ENCODE data around the gene ATAD3A.
A peak's percentile ranks its signal among the peaks of the same experiment; 100 is the strongest.
"Not testable (repeated sequence)": the region's sequence is repeated elsewhere in the genome, so short reads cannot be mapped to it uniquely, and the experiment has no call there.

The ATAD3A gene

DNA sequence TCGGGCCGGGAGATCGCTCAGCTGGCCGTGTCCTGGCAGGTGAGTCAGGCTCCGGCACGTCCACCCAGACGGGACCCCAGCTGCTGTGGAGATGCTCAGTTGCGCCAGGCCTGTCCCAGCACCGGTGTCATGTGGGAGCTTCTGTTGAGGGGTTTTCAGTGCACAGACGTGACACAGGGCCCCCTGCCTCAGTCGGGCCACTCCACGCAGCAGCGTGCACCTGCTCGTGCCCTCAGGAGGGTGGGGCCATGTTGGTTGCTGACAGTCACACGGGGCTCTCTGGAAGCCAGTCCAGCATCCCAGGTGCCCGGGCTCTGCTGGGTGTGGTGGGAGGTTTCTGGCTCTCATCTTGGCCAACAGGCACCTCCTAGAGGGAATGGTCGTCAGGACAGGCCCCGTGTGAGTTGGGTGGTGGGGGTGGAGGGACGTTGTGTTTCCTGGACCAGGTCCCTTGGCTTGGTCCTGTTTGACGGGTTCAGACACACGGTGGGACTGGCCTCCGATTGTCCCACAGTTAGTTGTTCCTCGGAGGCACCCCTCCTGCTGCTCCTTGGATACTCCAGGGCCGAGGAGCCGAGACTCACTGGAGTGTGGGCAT, 21.2 kb upstream of the ATAD3A start:
- DNase-seq: no peak

DNA sequence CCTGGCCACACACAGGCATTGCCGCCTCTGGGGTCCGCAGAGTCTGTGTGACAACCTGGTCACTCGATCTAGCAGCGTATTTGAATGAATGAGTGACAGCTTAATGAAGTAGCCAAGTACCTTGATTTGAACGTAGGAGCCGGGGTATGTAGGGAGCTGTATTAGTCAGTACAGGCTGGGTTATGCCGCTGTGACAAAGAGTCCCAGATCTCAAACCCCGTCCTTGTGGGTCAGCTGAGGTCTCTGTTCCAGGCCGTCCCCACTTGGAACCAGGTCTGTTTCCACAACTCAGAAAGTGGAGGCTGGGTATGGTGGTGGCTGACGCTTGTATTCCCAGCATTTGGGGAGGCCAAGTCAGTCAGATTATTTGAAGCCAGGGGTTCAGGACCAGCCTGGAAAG, 20.4 kb upstream of the ATAD3A start:
- no peak for DNase-seq

GRCh38 chr1:1494311-1494710, 17.7 kb upstream of the ATAD3A start:
- not testable (repeated sequence) for DNase-seq

DNA sequence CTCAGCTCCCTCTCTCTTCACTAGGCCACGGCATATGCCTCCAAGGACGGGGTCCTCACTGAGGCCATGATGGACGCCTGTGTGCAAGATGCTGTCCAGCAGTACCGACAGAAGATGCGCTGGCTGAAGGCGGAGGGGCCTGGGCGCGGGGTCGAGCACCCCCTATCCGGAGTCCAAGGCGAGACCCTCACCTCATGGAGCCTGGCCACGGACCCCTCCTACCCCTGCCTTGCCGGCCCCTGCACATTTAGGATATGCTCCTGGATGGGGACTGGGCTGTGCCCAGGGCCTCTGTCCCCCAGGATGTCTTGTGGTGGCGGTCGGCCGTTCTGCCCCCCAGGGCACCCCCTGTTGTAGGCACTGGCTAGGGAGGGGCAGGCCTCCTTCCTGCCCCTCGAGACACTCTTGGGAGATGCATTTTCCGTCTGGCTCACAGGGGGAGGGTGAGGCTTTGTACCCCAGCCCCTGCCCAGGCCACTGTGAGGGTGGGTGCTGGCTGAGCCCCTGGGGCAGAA, 16.4 kb upstream of the ATAD3A start:
- DNase-seq: not testable (repeated sequence)

DNA sequence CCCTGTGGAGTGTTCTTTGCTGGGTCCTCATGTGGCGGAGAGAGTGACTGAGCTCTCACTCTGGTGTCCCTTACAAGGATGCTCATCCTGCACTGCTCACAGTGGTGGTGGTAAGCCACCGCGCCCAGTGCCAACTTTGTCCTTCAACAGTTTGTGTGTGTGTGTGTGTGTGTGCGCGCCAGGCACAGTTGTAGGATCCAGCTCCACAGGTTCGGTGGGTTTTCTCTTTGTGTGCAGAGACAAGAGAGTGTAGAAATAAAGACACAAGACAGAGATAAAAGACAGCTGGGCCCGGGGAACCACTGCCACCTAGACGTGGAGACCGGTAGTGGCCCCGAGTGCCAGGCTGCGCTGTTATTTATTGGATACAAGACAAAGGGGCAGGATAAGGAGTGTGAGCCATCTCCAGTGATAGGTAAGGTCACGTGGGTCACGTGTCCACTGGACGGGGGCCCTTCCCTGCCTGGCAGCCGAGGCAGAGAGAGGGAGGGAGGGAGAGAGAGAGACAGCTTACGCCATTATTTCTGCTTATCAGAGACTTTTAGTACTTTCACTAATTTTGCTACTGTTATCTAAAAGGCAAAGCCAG, 7.1 kb upstream of the ATAD3A start:
- DNase-seq: peak; percentile 84

DNA sequence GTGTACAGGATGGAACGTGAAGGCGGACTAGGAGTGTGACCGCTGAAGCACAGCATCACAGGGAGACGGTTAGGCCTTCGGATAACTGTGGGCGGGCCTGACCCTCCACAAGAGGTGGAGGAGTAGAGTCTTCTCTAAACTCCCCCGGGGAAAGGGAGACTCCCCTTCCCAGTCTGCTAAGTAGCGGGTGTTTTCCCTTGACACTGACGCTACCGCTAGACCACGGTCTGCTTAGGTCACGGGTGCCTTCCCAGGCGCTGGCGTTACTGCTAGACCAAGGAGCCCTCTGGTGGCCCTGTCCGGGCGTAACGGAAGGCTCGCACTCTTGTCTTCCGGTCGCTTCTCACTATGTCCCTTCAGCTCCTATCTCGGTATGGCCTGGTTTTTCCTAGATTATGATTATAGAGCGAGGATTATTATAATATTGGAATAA, 6.6 kb upstream of the ATAD3A start:
- peak; percentile 48 for DNase-seq

DNA sequence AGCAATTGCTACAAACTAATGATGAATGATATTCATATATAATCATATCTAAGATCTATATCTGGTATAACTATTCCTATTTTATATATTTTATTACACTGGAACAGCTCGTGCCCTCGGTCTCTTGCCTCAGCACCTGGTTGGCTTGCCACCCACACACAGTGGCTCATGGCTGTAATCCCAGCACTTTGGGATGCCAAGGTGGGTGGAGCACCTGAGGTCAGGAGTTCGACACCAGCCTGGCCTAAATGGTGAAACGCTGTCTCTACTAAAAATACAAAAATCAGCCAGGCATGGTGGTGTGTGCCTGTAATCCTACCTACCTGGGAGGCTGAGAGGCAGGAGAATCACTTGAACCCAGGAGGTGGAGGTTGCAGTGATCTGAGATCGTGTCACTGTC, 6.2 kb upstream of the ATAD3A start:
- not testable (repeated sequence) for DNase-seq

DNA sequence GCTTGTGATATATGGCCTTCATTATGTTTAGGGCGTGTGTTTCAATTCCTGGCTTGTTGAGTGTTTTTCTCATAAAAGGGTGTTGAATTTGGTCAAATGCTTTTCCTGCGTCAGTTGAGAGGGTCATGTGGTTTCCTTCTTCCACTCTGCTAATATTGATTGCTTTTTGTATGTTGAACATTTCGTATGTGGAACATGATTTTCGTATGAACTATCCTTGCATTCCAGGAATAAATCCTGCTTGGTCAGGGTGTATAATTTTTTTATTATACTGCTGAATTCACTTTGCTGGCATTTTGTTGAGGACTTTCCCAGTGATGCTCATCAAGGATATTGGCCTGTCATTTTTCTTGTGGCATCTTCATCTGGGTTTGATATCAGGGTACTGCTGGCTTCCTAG, 4.7 kb upstream of the ATAD3A start:
- no peak for DNase-seq

DNA sequence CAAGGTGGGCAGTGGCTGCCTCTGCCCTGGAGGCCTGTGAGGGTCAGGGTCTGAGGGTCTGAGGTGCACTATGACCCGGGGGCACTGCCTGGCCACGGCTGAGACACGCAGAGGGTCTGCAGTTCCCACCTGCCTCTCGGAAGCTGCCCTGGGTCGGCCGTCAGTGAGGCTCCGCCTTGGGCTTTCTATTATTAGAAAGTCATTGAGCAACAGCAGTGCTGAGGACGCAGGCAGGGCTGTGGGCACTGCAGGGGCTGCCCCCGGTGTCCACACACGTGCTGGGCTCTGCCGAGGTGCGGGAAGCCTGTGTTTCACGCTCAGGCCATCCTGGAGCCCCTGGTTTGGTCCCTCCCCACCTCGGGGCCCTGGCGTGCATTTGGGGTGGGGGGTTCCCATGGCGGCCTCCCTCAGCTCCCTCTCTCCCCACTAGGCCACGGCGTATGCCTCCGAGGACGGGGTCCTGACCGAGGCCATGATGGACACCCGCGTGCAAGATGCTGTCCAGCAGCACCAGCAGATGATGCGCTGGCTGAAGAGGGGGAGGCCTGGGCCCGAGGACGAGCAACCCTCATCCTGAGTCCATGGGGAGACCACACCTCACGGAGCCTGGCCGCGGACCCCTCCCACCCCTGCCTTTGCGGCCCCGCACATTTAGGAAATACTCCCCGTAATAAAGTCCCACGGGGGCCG, 3.0 kb upstream of the ATAD3A start:
- not testable (repeated sequence) for DNase-seq

GRCh38 chr1:1509465-1509850, 2.5 kb upstream of the ATAD3A start:
- DNase-seq: not testable (repeated sequence)

DNA sequence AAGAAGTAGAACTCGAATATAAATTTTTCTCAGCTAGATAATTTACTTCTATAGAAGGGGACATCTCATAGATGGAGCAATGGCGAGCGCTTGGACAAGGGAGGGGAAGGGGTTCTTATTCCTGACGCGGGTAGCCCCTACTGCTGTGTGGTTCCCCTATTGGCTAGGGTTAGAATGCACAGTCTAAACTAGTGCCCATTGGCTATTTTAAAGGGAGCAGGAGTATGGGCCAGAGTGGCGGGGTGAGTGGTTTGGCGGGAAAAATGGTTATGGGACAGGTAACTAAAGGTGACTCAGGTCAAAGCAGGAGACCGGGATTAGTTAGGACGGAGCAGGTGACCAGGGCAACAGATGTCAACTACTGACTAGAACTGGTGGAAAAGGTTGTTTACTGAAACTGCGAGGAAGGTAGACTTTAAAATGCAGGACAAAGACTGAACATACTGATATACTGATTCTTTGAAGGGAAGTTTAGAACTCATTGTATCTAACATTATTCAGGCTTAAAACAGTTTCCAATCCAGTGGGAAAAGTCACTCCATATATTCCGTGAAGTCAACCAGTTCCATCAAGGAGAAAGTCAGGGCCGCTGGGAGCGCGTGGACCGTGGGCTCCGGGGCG, 940 bp upstream of the ATAD3A start:
- DNase-seq: peak; percentile 15

DNA sequence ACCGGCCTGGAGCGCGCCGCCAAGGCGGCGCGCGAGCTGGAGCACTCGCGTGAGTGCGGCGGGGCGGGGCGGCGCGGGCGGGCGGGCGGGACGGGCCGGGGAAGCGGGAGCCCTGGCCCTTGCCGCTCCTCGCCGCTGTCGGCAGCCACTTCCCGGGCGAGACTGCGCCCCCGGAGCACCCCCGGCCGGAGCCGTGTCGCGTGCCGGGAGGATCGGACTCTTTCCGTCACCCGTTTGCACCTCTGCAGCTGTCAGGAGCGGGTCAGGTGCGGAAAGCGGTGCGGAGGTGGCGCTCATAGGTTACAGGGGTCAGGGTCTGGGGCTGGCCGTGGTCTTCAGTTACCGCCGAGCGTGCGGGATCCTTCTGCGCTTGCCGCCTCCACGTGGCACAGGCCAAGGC, 463 bp downstream of the ATAD3A start:
- peak; percentile 23 for DNase-seq

- not testable (repeated sequence) for DNase-seq
Observed at GRCh38 chr1:1513675-1514074, 1.7 kb downstream of the ATAD3A start.

DNA sequence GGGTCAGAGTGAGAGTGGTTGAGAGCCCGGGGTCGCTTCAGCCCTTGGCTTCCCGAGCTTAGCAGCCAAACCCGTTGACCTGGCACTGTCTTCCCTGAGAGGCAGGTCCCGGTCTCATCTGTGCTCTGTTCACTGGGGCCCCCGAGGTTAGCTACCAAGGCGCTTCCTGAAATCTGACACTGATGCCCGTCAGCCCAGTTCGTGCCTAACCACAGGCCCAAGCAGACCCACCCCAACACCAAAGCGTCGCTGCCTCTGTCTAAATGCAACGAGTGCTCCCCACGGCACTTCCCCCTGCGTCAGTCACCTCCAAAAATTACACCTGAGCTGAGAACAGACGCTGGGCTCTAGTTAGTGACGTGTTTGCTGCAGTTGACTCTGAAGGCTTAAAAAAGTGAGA, 2.4 kb downstream of the ATAD3A start:
- DNase-seq: not testable (repeated sequence)

DNA sequence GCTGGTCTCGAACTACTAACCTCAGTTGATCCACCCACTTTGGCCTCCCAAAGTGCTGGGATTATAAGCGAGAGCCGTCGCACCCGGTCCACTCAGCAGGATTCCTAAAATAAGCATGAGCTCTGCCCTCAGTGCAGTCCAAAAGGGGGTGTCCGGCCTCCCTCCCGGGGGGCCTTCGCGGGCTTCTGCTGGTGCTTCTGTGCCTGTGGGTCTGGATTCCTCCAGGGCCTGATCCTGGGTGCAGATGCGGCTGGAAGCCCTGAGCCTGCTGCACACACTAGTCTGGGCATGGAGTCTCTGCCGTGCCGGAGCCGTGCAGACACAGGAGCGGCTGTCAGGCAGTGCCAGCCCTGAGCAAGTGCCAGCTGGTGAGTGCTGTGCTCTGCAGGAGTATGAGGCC, 5.0 kb downstream of the ATAD3A start:
- DNase-seq: not testable (repeated sequence)

GRCh38 chr1:1517973-1518620, 6.1 kb downstream of the ATAD3A start:
- no peak for DNase-seq

GRCh38 chr1:1518621-1519007, 6.7 kb downstream of the ATAD3A start:
- not testable (repeated sequence) for DNase-seq

- DNase-seq: not testable (repeated sequence)
Observed at GRCh38 chr1:1519805-1520505, 8.0 kb downstream of the ATAD3A start.

DNA sequence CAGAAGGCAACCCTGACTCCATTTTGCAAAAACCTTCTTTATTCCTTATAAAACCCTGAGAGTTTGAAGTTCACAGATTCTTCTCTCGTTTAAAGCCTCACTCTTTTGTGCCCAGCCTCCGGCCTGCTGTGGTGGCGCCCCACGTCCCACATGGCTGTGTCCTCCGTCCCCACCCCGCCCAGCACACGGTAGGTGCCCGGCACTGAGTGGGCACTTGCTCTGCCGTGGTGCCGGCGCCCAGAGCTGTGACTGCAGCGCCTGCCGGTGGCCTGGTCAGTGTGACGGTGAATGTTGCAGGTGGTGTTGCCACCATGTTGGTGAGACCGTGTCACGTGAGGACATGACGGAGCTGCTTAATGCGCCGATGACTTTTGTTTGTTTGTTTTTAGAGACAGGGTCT, 9.4 kb downstream of the ATAD3A start:
- DNase-seq: no peak

DNA sequence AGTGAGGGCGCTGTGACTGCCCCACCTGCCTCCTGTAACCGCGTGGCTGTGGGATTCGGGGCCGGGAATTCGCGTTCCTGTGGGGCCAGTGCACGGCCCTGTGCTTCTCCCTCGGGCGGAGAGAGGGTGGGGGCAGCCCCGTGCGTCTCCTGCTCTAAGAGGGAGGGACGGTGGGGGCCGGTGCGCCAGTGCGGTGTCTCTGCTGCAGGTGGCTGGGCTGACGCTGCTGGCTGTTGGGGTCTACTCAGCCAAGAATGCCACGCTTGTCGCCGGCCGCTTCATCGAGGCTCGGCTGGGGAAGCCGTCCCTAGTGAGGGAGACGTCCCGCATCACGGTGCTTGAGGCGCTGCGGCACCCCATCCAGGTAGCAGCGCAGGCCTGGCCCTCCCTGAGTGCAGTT, 10.6 kb downstream of the ATAD3A start:
- not testable (repeated sequence) for DNase-seq

- not testable (repeated sequence) for DNase-seq
Observed at GRCh38 chr1:1523226-1523625, 11.3 kb downstream of the ATAD3A start.

DNA sequence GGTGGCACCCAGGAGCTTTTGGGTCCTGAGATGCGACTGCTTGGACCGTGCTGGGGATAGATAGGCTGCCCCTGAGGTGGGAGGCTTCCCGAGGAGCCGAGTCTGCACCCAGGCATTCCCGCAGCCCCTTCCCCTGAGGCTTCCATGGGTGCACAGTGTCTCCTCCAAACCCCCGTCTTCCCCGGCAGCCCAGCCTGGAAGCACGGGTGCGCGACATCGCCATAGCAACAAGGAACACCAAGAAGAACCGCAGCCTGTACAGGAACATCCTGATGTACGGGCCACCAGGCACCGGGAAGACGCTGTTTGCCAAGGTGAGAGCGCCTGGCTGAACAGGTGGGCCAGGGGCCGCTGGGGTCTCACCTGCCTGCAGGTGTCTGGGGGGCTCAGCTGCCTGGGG, 11.7 kb downstream of the ATAD3A start:
- not testable (repeated sequence) for DNase-seq
